Heart left ventricle (tissue), 16 donors: ENCODE measurements around the gene ITPRIPL1. TPM values are rescaled to one million over a fixed set of nuclear protein-coding genes. Genes with fewer than 3 reads are reported as not detected.
A peak's percentile ranks its signal among the peaks of the same experiment; 100 is the strongest.

ENCODE experiments used
- ATAC-seq, 4 donors: fragments of 200-7000 bp; cut with Tn5 transposase; one replicate each; pipeline ENCODE4 v1.9.1; 2020 to 2022; ENCODE audit warnings: moderate library complexity in 4 of 4, mild to moderate bottlenecking in 3 of 4, moderate number of reproducible peaks in 1 of 4
- DNase-seq, 5 donors: peaks; one replicate each; pipeline ENCODE4 v3.0.0-alpha.2; 2020
- H3K27ac ChIP-seq, 12 donors: fragments of 200-600 bp; sonication (generic) in 4 of 12; one replicate each; pipeline versions ENCODE4 v1.5.0 to v1.8.0; 2016 to 2022; ENCODE audit warnings: mild to moderate bottlenecking in 2 of 12
- H3K27me3 ChIP-seq, 9 donors: fragments of 200-600 bp; sonication (generic) in 2 of 9; one replicate each; pipeline versions ENCODE4 v1.5.1 to v1.8.0; 2016 to 2022; ENCODE audit warnings: mild to moderate bottlenecking in 3 of 9
- H3K36me3 ChIP-seq, 9 donors: fragments of 200-600 bp; sonication (generic) in 2 of 9; one replicate each; pipeline versions ENCODE4 v1.5.0 to v1.8.0; 2018 to 2022; ENCODE audit warnings: mild to moderate bottlenecking in 2 of 9
- H3K4me1 ChIP-seq, 12 donors: fragments of 200-600 bp; sonication (generic) in 4 of 12; one replicate each; pipeline versions ENCODE4 v1.5.0 to v1.8.0; 2016 to 2022; ENCODE audit warnings: mild to moderate bottlenecking in 3 of 12
- H3K4me3 ChIP-seq, 12 donors: fragments of 200-600 bp; sonication (generic) in 4 of 12; one replicate each; pipeline versions ENCODE4 v1.5.0 to v1.8.0; 2017 to 2022; ENCODE audit warnings: mild to moderate bottlenecking in 9 of 12, moderate library complexity in 4 of 12
- H3K9me3 ChIP-seq, 12 donors: fragments of 200-600 bp; sonication (generic) in 4 of 12; one replicate each; pipeline versions ENCODE4 v1.5.0 to v1.8.0; 2016 to 2022; ENCODE audit warnings: mild to moderate bottlenecking in 1 of 12
- POLR2A ChIP-seq, 2 donors: fragments of 450-650 bp; IDR thresholded peaks; one replicate each; pipeline ENCODE4 v1.6.1; 2017; ENCODE audit warnings: antibody characterized with exemption in 2 of 2, mild to moderate bottlenecking in 2 of 2, moderate library complexity in 2 of 2
- WGBS, 4 donors: extraction: QIAGEN DNeasy Blood & Tissue Kit in 2 of 4; methylation state at CpG; one replicate each; pipeline versions ENCODE4 v1.1.5 to v1.1.7; 2013 to 2018; 5-methylcytosine and 5-hydroxymethylcytosine counted together
- intact Hi-C, 10 donors: fragments of 100-400 bp; cut with DNase I; formaldehyde crosslinking; loops; one replicate each; pipeline versions ENCODE4 v1.11.1 to v1.14.2; 2022
- polyA plus RNA-seq, 2 donors: library from polyadenylated mRNA; stranded (reverse); fragments of 200-250 nt; gene quantifications; one replicate each; pipeline ENCODE4 v1.2.3, GENCODE V29; 2013
- total RNA-seq, 9 donors: library from RNA; depleted of rRNA in 2 of 9; stranded (reverse); fragments of >200 nt in 2 of 9; fragmentation: NEBNext Ultra II Directional in 3 of 9; extraction: Animal tissue kit (Norgen Biotek cat#: 25700) in 3 of 9; gene quantifications; one replicate each; pipeline versions ENCODE4 v1.1.0 to v1.2.4, GENCODE V29; 2016 to 2023
- TF ChIP-seq, protein P1 (sequence below), 12 donors: fragments of 200-600 bp; sonication (generic) in 4 of 12; IDR thresholded peaks; one replicate each; pipeline versions ENCODE4 v1.5.0 to v1.8.0; 2018 to 2022; ENCODE audit warnings: antibody characterized with exemption in 12 of 12, mild to moderate bottlenecking in 5 of 12
- donor health status: ischemic (EF 13 %, LVEDD 7.1; RV severe dilation, severe dysfunction).
- donor health status: healthy with polysubstance abuse.
- donor health status: DM: no; HTN: yes; CAD: no.
- donor health status: DM: no; HTN: no; CAD: no.
- donor health status: ischemic (EF 25% LVEDD 6.9; RV normal size, moderate dysfunction).
- donor health status: ischemic (EF 25% LVEDD 5.7; RV mildly dilated, moderate dysfunction).
- donor health status: healthy.
- donor health status: DM: yes; HTN: yes; CAD: no.
- donor health status: ischemic (EF 35%, LVEDD 5.7; RV mildly dilated, moderate dysfunction).
- donor health status: nonischemic (EF 11% LVEDD 7.7; RV severe dilation, severe dysfunction).
- donor health status: DM: yes; HTN: yes; CAD: no.
- donor health status: PGD.
- donor health status: ischemic (EF 29% LVEDD 5.4; RV normal size, mild dysfunction).
- donor health status: nonischemic (EF 23%, LVEDD 6.1; RV moderate dilation, normal function).

ITPRIPL1 gene
- total and polyA plus RNA-seq, 11 donors, result 0.65 to 3.8 (median 1.5) TPM

DNA sequence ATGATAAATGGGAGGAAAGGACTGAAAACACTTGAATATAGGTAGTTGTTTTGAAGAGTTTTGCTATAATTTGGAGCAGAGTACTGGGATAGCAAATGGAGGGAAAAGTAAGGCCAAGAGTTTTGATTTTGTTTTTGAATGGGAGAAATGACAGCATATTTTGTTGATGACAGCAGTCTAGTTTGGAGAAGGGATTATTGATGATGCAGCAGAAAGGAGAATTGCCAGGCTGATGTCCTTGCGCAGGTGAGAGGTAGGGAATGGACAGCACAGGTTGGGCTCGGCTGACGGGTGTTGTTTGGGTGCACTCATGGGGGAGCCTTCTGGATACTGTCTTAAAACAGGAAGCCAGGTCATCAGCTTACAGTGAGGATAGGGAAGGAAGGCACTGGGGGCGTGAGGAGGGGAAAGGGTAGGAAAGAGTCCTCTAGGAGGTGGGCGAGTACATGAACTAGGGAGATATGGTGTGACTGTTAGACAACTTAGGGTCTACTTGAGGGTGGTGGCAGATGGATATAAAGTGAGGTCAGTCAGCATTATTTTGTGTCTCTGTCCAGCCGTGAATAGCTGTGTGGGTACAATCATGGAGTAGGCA, 20.8 kb downstream of the ITPRIPL1 start:
- Histone ChIP-seq H3K4me1 (peaks cover 0 to 20% (median 0%) of the 10 kb centered on the region in 12 donors), H3K36me3 (peaks cover 0 to 11% (median 0%) of the 10 kb centered on the region in 9 donors), H3K4me3 (no peak overlapping the region), H3K9me3 (no peaks in the 10 kb centered on the region), H3K27me3 (no peaks in the 10 kb centered on the region), H3K27ac (no peak overlapping the region)
- intact Hi-C loops, result no loop called here
- ATAC-seq, result no peak
- DNase-seq, result no peak
- TF ChIP-seq, protein P1, sequence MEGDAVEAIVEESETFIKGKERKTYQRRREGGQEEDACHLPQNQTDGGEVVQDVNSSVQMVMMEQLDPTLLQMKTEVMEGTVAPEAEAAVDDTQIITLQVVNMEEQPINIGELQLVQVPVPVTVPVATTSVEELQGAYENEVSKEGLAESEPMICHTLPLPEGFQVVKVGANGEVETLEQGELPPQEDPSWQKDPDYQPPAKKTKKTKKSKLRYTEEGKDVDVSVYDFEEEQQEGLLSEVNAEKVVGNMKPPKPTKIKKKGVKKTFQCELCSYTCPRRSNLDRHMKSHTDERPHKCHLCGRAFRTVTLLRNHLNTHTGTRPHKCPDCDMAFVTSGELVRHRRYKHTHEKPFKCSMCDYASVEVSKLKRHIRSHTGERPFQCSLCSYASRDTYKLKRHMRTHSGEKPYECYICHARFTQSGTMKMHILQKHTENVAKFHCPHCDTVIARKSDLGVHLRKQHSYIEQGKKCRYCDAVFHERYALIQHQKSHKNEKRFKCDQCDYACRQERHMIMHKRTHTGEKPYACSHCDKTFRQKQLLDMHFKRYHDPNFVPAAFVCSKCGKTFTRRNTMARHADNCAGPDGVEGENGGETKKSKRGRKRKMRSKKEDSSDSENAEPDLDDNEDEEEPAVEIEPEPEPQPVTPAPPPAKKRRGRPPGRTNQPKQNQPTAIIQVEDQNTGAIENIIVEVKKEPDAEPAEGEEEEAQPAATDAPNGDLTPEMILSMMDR (IDR thresholded peaks at IDR 0.05), result no peak
- TF ChIP-seq POLR2A (IDR thresholded peaks at IDR 0.05), result no peak
- 96 to 98% (median 97%) methylated on average over 6 of the region's 6 CpGs for WGBS, 4 donors

GRCh38 chr2:96347395-96347794, 22.3 kb downstream of the ITPRIPL1 start:
- Histone ChIP-seq H3K36me3 (peaks cover 0 to 17% (median 0%) of the 10 kb centered on the region in 9 donors), H3K27ac (no peak overlapping the region), H3K27me3 (no peaks in the 10 kb centered on the region), H3K9me3 (no peaks in the 10 kb centered on the region), H3K4me1 (peaks cover 0 to 18% (median 0%) of the 10 kb centered on the region in 12 donors), H3K4me3 (no peak overlapping the region)
- ATAC-seq (no peak), DNase-seq (no peak)
- 90 to 100% (median 94%) methylated on average over 1 of the region's 1 CpG for WGBS, 4 donors
- intact Hi-C loops, result no loop called here
- no peak for TF ChIP-seq POLR2A (IDR thresholded peaks at IDR 0.05)
- TF ChIP-seq, protein P1 (IDR thresholded peaks at IDR 0.05), result no peak

GRCh38 chr2:96353032-96353561, 28.0 kb downstream of the ITPRIPL1 start:
- 34 to 53% (median 38%) methylated on average over 9 of the region's 9 CpGs for WGBS, 4 donors
- peak overlapping the region in 11 of 12 donors; percentile 39 to 89 (median 67) for H3K27ac ChIP-seq
- ATAC-seq (peak; percentile 16 to 66 (median 48)), DNase-seq (peak; percentile 69 to 87 (median 80))
- H3K9me3 ChIP-seq, result no peaks in the 10 kb centered on the region
- peaks cover 0 to 11% (median 0%) of the 10 kb centered on the region in 9 donors for H3K36me3 ChIP-seq
- TF ChIP-seq, protein P1 (IDR thresholded peaks at IDR 0.05), result no peak
- no peak for TF ChIP-seq POLR2A (IDR thresholded peaks at IDR 0.05)
- H3K27me3 ChIP-seq, result no peaks in the 10 kb centered on the region
- peaks cover 0 to 34% (median 17%) of the 10 kb centered on the region in 12 donors for H3K4me1 ChIP-seq
- peak overlapping the region in 1 of 12 donors; percentile 28 for H3K4me3 ChIP-seq
- intact Hi-C loops, result loop anchor here in 2 of 10 donors (5.0 kb wide), 1 partner anchor 46 kb away; the partner anchor contains the start of gene SNRNP200 (in 2 of the 2)

DNA sequence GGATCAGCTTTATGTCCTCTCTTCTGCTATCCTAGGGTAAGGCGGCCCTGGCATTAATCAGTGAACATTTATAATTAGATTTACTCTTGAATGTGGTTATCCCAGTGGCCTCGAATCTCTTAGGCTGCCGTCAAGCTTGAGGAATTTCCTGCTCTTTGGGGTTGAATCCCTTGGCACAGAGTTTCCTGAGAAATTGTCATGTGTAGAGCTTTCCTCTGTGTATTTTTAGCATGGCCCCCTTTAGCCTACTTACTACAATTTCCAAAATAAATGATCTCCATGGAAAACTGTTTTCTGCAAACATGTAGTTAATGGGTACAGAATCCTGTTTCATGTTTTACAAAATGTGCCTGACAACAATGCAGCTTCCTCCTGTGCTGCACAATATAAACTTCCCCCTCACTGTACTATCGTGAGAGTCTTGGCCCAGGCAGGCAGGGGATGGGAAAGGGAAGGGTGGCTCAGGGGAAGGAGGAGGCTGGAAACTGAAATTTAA, 28.5 kb downstream of the ITPRIPL1 start:
- peaks cover 0 to 11% (median 0%) of the 10 kb centered on the region in 9 donors for H3K36me3 ChIP-seq
- DNase-seq (peak in 1 of 5 donors; percentile 51), ATAC-seq (peak; percentile 34 to 70 (median 46))
- peaks cover 0 to 34% (median 17%) of the 10 kb centered on the region in 12 donors for H3K4me1 ChIP-seq
- H3K4me3 ChIP-seq, result no peak overlapping the region
- no peaks in the 10 kb centered on the region for H3K27me3 ChIP-seq
- intact Hi-C loops, result loop anchor here in 3 of 10 donors (1.0 to 5.0 kb wide), 2 partner anchors 23 to 46 kb away; partner anchors contain the start of gene SNRNP200 (in 2 of the 3)
- H3K27ac ChIP-seq, result peak overlapping the region; percentile 16 to 89 (median 66)
- no peak for TF ChIP-seq POLR2A (IDR thresholded peaks at IDR 0.05)
- TF ChIP-seq, protein P1 (IDR thresholded peaks at IDR 0.05), result no peak
- WGBS, 4 donors, result 20 to 43% (median 25%) methylated on average over 4 of the region's 4 CpGs
- H3K9me3 ChIP-seq, result no peaks in the 10 kb centered on the region
